Right lobe of liver (tissue), 6 donors: ENCODE data around the gene ALDH1B1. TPM values are rescaled to one million over a fixed set of nuclear protein-coding genes. Genes with fewer than 3 reads are reported as not detected.
A peak's percentile ranks its signal among the peaks of the same experiment; 100 is the strongest.

ENCODE experiments used
- ATAC-seq, 4 donors: fragments of 200-7000 bp; cut with Tn5 transposase; one replicate each; pipeline ENCODE4 v1.9.1; 2020; ENCODE audit warnings: mild to moderate bottlenecking in 4 of 4, moderate library complexity in 4 of 4
- DNase-seq, 3 donors: peaks; one replicate each; pipeline ENCODE4 v3.0.0-alpha.2; 2020
- H3K27ac ChIP-seq, 3 donors: fragments of 200-600 bp; one replicate each; pipeline ENCODE4 v1.8.0; 2022
- H3K27me3 ChIP-seq, 2 donors: fragments of 200-600 bp; one replicate each; pipeline ENCODE4 v1.8.0; 2022
- H3K36me3 ChIP-seq, 4 donors: fragments of 200-600 bp; sonication (generic) in 1 of 4; one replicate each; pipeline versions ENCODE4 v1.5.1 to v1.8.0; 2017 to 2022; ENCODE audit warnings: control low read depth in 1 of 4
- H3K4me1 ChIP-seq, 4 donors: fragments of 200-600 bp; sonication (generic) in 1 of 4; one replicate each; pipeline versions ENCODE4 v1.5.1 to v1.8.0; 2017 to 2022; ENCODE audit warnings: control low read depth in 1 of 4
- H3K4me3 ChIP-seq, 3 donors: fragments of 200-600 bp; one replicate each; pipeline ENCODE4 v1.8.0; 2022
- H3K9me3 ChIP-seq, 4 donors: fragments of 200-600 bp; sonication (generic) in 1 of 4; one replicate each; pipeline versions ENCODE4 v1.5.1 to v1.8.0; 2017 to 2022; ENCODE audit warnings: control low read depth in 1 of 4
- POLR2A ChIP-seq: fragments of 450-650 bp; IDR thresholded peaks from one replicate; pipeline ENCODE4 v1.6.1; 2017; ENCODE audit warnings: antibody characterized with exemption, mild to moderate bottlenecking
- WGBS: methylation state at CpG from one replicate; pipeline ENCODE4 v1.1.6; 2018; ENCODE audit warnings: low coverage, low lambda C conversion rate; ENCODE audit not compliant: insufficient coverage; ENCODE audit errors: missing lambda C conversion rate; 5-methylcytosine and 5-hydroxymethylcytosine counted together
- intact Hi-C, 2 donors: fragments of 100-400 bp; cut with DNase I; formaldehyde crosslinking; loops; one replicate each; pipeline versions ENCODE4 v1.11.2 to v1.14.1; 2022
- total RNA-seq, 6 experiments: library from RNA; depleted of rRNA in 2 of 6; stranded (reverse); fragments of >200 nt in 2 of 6; fragmentation: NEBNext Ultra II Directional in 3 of 6; extraction: Animal tissue kit (Norgen Biotek cat#: 25700) in 3 of 6; gene quantifications; one replicate each; pipeline versions ENCODE4 v1.1.0 to v1.2.4, GENCODE V29; 2016 to 2023
- TF ChIP-seq, protein P1 (sequence below), 4 donors: fragments of 200-600 bp in 3 of 4; fragments of 450-650 bp in 1 of 4; IDR thresholded peaks; one replicate each; pipeline versions ENCODE4 v1.5.1 to v1.8.0; 2016 to 2022; ENCODE audit warnings: antibody characterized with exemption in 4 of 4, mild to moderate bottlenecking in 2 of 4
- donor health status: DM: no; HTN: yes; CAD: no.
- donor health status: DM: no; HTN: no; CAD: no.
- donor health status: DM: no; HTN: no; CAD: no.
- donor health status: DM: no; HTN: yes; CAD: no.
- donor health status: DM: no; HTN: yes; CAD: no.

Gene ALDH1B1
- total RNA-seq, 6 experiments from 2014 or later, result 61.6 to 179 (median 81.8) TPM

DNA sequence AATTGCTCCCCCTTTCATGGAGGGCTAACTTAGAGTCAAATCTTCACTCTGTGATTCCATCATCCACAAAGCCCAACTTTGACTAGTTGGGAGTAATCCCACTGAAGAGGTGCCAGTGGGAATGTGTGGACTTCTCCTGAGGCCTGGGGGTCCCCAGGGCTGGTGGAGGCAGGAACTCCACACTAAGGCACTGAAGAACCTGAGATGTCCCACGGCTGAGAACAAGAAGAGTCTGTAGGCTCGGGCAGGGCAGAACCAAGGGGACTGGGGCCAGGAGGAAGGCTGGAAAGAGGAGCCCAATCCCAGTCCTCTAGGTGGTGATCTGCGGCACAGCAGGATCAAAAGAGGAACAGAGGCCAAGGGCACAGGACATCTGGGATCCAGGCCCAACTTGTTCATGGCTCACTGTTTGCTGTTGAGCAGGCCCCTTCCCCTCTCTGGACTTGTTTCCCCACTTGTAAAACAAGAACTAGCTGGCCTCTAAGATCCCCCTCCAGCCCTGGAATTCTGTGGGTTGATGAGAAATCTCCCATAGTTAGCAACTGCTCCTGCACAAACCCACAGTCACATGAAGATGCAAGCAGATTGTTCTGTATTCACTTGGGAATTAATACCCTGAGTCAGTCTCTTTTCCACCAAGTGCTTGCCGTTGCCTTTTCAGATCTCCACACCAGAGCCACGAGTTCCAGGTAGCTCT lies 32.7 kb upstream of the ALDH1B1 start:
- 42% methylated on average over 3 of the region's 5 CpGs for WGBS
- DNase-seq (peak in 1 of 3 donors; percentile 31), ATAC-seq (no peak)
- no peak for TF ChIP-seq POLR2A
- TF ChIP-seq, protein P1, sequence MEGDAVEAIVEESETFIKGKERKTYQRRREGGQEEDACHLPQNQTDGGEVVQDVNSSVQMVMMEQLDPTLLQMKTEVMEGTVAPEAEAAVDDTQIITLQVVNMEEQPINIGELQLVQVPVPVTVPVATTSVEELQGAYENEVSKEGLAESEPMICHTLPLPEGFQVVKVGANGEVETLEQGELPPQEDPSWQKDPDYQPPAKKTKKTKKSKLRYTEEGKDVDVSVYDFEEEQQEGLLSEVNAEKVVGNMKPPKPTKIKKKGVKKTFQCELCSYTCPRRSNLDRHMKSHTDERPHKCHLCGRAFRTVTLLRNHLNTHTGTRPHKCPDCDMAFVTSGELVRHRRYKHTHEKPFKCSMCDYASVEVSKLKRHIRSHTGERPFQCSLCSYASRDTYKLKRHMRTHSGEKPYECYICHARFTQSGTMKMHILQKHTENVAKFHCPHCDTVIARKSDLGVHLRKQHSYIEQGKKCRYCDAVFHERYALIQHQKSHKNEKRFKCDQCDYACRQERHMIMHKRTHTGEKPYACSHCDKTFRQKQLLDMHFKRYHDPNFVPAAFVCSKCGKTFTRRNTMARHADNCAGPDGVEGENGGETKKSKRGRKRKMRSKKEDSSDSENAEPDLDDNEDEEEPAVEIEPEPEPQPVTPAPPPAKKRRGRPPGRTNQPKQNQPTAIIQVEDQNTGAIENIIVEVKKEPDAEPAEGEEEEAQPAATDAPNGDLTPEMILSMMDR (IDR thresholded peaks at IDR 0.05), result no peak
- no peaks in the 10 kb centered on the region for H3K9me3 ChIP-seq
- no peak overlapping the region for H3K27ac ChIP-seq
- no peak overlapping the region for H3K4me3 ChIP-seq
- no peaks in the 10 kb centered on the region for H3K27me3 ChIP-seq
- intact Hi-C loops, result loop anchor here in 1 of 2 donors (5.0 to 10.0 kb wide), 2 partner anchors 47 to 435 kb away; no protein-coding TSS in a partner anchor
- H3K36me3 ChIP-seq, result no peaks in the 10 kb centered on the region
- peaks cover 0 to 4% (median 0%) of the 10 kb centered on the region in 4 donors for H3K4me1 ChIP-seq

DNA sequence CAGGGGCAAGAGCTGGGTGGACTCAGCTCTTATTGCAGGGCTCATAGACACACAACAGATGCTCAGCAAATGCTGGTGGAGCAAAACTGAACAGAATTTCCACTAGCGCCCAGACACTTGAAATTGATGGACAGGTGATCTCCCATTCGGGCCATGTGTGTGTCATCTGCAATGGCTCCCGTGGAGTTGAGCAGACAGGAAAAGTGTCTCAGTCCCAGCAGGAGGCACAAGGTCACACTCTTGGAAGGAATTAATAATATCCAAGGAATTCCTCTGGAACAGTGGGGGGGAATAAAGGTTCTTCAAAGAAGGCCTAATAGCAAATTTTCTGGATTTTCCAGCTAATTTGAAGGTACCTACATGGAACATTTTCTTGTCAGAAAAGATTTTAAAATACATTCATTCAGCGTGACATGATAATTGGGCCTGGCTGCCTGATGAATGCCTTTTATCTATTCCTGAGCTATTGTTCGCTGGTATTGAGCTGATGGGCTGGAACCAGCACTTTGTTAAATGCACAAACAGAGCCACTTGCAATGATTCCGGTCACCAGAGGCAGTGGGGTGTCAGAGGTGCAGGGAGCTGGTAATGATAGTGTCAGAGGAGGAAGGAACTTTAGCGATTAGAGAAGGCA lies 31.5 kb upstream of the ALDH1B1 start:
- H3K36me3 ChIP-seq, result no peaks in the 10 kb centered on the region
- no peaks in the 10 kb centered on the region for H3K27me3 ChIP-seq
- intact Hi-C loops, result loop anchor here in 1 of 2 donors (5.0 kb wide), 1 partner anchor 46 kb away; no protein-coding TSS in a partner anchor
- H3K27ac ChIP-seq, result no peak overlapping the region
- DNase-seq, result peak in 1 of 3 donors; percentile 3
- WGBS, result 69% methylated on average over 6 of the region's 7 CpGs
- TF ChIP-seq, protein P1 (IDR thresholded peaks at IDR 0.05), result no peak
- no peak for TF ChIP-seq POLR2A
- peaks cover 0 to 4% (median 0%) of the 10 kb centered on the region in 4 donors for H3K4me1 ChIP-seq
- H3K9me3 ChIP-seq, result no peaks in the 10 kb centered on the region
- no peak for ATAC-seq
- no peak overlapping the region for H3K4me3 ChIP-seq

DNA sequence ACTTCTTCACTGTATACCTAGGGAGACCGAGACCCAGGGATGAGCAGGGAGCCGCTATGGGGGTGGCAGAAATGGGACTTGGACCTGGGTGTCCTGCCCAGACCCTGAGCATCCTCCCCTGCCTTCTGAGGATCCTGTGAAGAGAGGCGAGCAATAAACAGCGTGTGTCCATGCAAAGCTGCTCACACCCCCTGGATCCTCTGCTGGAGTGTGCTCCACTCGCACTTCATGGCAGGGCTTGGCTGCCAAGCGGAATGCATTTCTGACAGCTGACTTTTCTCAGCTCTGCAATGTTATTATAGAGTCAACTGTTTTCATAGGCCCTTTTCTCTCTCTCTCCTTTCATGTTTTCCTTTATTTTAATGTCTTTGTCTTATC lies 31.0 kb upstream of the ALDH1B1 start:
- Histone ChIP-seq H3K27ac (no peak overlapping the region), H3K27me3 (no peaks in the 10 kb centered on the region), H3K4me1 (peaks cover 0 to 4% (median 0%) of the 10 kb centered on the region in 4 donors), H3K9me3 (no peaks in the 10 kb centered on the region), H3K36me3 (no peaks in the 10 kb centered on the region), H3K4me3 (no peak overlapping the region)
- ATAC-seq (no peak), DNase-seq (peak in 2 of 3 donors; percentile 11 to 14)
- 70% methylated on average over 3 of the region's 6 CpGs for WGBS
- TF ChIP-seq, protein P1 (IDR thresholded peaks at IDR 0.05), result no peak
- no peak for TF ChIP-seq POLR2A
- intact Hi-C loops, result loop anchor here in 1 of 2 donors (5.0 kb wide), 1 partner anchor 46 kb away; no protein-coding TSS in a partner anchor

DNA sequence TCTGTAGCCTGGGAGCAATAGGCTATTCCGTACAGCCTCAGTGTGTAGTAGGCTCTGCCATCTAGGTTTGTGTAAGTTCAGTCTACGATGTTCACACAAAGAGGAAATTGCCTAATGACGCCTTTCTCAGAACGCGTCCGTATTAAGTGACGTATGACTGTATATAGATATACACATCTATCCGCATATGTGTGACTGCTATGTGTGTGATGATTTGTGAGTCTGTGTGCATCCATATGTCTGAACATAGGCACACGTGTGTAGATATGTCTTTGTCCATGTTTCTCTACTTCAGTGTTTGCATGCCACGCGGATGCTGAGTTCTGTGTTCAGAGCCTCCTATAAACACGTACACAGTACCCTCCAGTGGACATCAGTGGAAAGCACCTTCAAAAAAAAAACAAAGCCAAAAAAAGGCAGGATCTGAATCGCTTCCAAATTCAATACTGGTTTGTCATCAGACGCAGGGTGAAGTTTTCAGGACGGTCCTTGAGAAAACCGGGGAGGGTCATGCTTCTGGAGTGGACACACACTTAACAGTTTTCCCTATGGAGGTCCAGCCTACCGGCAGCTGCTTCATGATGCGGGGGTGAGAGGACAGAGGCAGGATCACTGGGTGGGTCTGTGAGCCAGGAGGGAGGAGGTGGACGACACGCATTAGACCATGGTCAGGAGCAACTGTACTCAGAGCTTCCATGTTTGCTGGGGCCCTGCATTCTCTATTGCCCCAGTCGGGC lies 29.5 kb upstream of the ALDH1B1 start:
- TF ChIP-seq, protein P1 (IDR thresholded peaks at IDR 0.05), result peak; percentile 60 to 71 (median 66)
- TF ChIP-seq POLR2A, result no peak
- ATAC-seq (peak; percentile 89 to 95 (median 92)), DNase-seq (peak in 2 of 3 donors; percentile 47 to 50)
- 16% methylated on average over 14 of the region's 21 CpGs for WGBS
- Histone ChIP-seq H3K27ac (no peak overlapping the region), H3K36me3 (no peaks in the 10 kb centered on the region), H3K4me1 (peaks cover 0 to 4% (median 0%) of the 10 kb centered on the region in 4 donors), H3K9me3 (no peaks in the 10 kb centered on the region), H3K27me3 (no peaks in the 10 kb centered on the region), H3K4me3 (no peak overlapping the region)
- intact Hi-C loops, result loop anchor here in 1 of 2 donors (5.0 kb wide), 1 partner anchor 44 kb away; no protein-coding TSS in a partner anchor
